IMR-90 (cell line): ENCODE measurements around the gene LRRC2. TPM values are rescaled to one million over a fixed set of nuclear protein-coding genes. Genes with fewer than 3 reads are reported as not detected.

Source experiments
- ATAC-seq: fragments of 200-7000 bp; cut with Tn5 transposase; 2 replicates; pipeline ENCODE4 v1.9.1; 2020; ENCODE audit warnings: low read depth, mild to moderate bottlenecking, moderate library complexity
- BruUV-seq: library from RNA; stranded (reverse); fragments of 400-500 nt; replicated peaks from 2 replicates; lab custom pipeline; 2021; lab: Mats Ljungman, UMichigan
- CTCF ChIA-PET: fragments of 300-600 bp; formaldehyde crosslinking; extraction: SDS; loops from one replicate; lab custom pipeline; 2021; ENCODE audit warnings: antibody characterized with exemption; lab: Yijun Ruan, JAX
- POLR2A ChIA-PET: fragments of 300-600 bp; sonication (Branson Sonifier 250); formaldehyde crosslinking; loops from one replicate; lab custom pipeline; 2022; ENCODE audit warnings: antibody characterized with exemption; ENCODE audit not compliant: unreplicated experiment; lab: Charles Lee
- DNase-seq: peaks from one replicate; pipeline ENCODE4 v3.0.0; 2013
- H2AFZ ChIP-seq: replicated peaks from 2 replicates; pipeline ENCODE3; 2013; ENCODE audit warnings: low read length, mild to moderate bottlenecking; ENCODE audit not compliant: poor library complexity
- H2AK5ac ChIP-seq: 2 replicates; pipeline ENCODE4 v1.6.1; 2013; ENCODE audit warnings: low read depth, low read length, inconsistent platforms
- H2AK9ac ChIP-seq: replicated peaks from 2 replicates; pipeline ENCODE3; 2013; ENCODE audit warnings: mild to moderate bottlenecking, low read depth, low read length, moderate library complexity; ENCODE audit not compliant: poor library complexity
- H2BK120ac ChIP-seq: 2 replicates; pipeline ENCODE4 v1.6.1; 2013; ENCODE audit warnings: low read depth, low read length, inconsistent platforms
- H2BK15ac ChIP-seq: 3 replicates; pipeline ENCODE4 v1.6.1; 2013; ENCODE audit warnings: low read depth, low read length, inconsistent platforms
- H2BK20ac ChIP-seq: 2 replicates; pipeline ENCODE4 v1.6.1; 2013; ENCODE audit warnings: low read depth, mild to moderate bottlenecking, inconsistent platforms, low read length, moderate library complexity
- H2BK5ac ChIP-seq: 2 replicates; pipeline ENCODE4 v1.6.1; 2013; ENCODE audit warnings: mild to moderate bottlenecking, low read depth, low read length, inconsistent platforms; ENCODE audit not compliant: poor library complexity, severe bottlenecking
- H3K14ac ChIP-seq: replicated peaks from 2 replicates; pipeline ENCODE4 v1.6.1; 2013; ENCODE audit warnings: low read depth, low read length, inconsistent platforms
- H3K18ac ChIP-seq: 2 replicates; pipeline ENCODE4 v1.6.1; 2013; ENCODE audit warnings: low read depth, low read length, control low read depth
- H3K23ac ChIP-seq: 2 replicates; pipeline ENCODE4 v1.6.1; 2013; ENCODE audit warnings: low read depth, low read length, inconsistent platforms
- H3K27ac ChIP-seq: 2 replicates; pipeline ENCODE4 v1.5.1; 2013; ENCODE audit warnings: mild to moderate bottlenecking, control low read depth, low read length; ENCODE audit not compliant: insufficient read depth
- H3K27me3 ChIP-seq: 2 replicates; pipeline ENCODE4 v1.6.1; 2013; ENCODE audit warnings: low read length; ENCODE audit not compliant: control insufficient read depth, insufficient read depth
- H3K36me3 ChIP-seq: 2 replicates; pipeline ENCODE4 v1.6.1; 2013; ENCODE audit warnings: low read length, mixed read lengths; ENCODE audit not compliant: control insufficient read depth, insufficient read depth
- H3K4ac ChIP-seq: 2 replicates; pipeline ENCODE4 v1.6.1; 2013; ENCODE audit warnings: low read depth, low read length, inconsistent platforms
- H3K4me1 ChIP-seq: 2 replicates; pipeline ENCODE4 v1.6.1; 2013; ENCODE audit warnings: low read length, mixed read lengths; ENCODE audit not compliant: control insufficient read depth, insufficient read depth
- H3K4me2 ChIP-seq: 2 replicates; pipeline ENCODE4 v1.6.1; 2013; ENCODE audit warnings: low read depth, mild to moderate bottlenecking, control low read depth, low read length, moderate library complexity
- H3K4me3 ChIP-seq: 2 replicates; pipeline ENCODE4 v1.5.1; 2013; ENCODE audit warnings: low read depth, mild to moderate bottlenecking, control low read depth, low read length, moderate library complexity; ENCODE audit not compliant: insufficient read depth
- H3K56ac ChIP-seq: 2 replicates; pipeline ENCODE4 v1.6.1; 2013; ENCODE audit warnings: low read length, inconsistent platforms; ENCODE audit not compliant: insufficient read depth; ENCODE audit errors: extremely low read depth
- H3K79me1 ChIP-seq, 2 experiments: 2 replicates each; pipeline ENCODE4 v1.6.1; 2013; ENCODE audit warnings: low read length in 2 of 2, inconsistent platforms in 1 of 2, low read depth in 1 of 2
- H3K9ac ChIP-seq: 2 replicates; pipeline ENCODE4 v1.6.1; 2013; ENCODE audit warnings: low read depth, low read length, control low read depth
- H3K9me1 ChIP-seq: 2 replicates; pipeline ENCODE4 v1.6.1; 2013; ENCODE audit warnings: low read length, inconsistent platforms; ENCODE audit not compliant: insufficient read depth
- H3K9me3 ChIP-seq: 2 replicates; pipeline ENCODE4 v1.6.1; 2013; ENCODE audit warnings: low read length; ENCODE audit not compliant: control insufficient read depth, insufficient read depth
- H4K20me1 ChIP-seq: 2 replicates; pipeline ENCODE4 v1.6.1; 2013; ENCODE audit warnings: low read length, inconsistent platforms; ENCODE audit not compliant: insufficient read depth
- H4K5ac ChIP-seq: 2 replicates; pipeline ENCODE4 v1.6.1; 2013; ENCODE audit warnings: mild to moderate bottlenecking, low read depth, low read length, control low read depth
- H4K8ac ChIP-seq, 2 experiments: 2 replicates each; pipeline ENCODE4 v1.6.1; 2013; ENCODE audit warnings: low read depth in 2 of 2, low read length in 2 of 2, control low read depth in 1 of 2, inconsistent platforms in 1 of 2
- H4K91ac ChIP-seq: 2 replicates; pipeline ENCODE4 v1.6.1; 2013; ENCODE audit warnings: low read depth, low read length, inconsistent platforms; ENCODE audit not compliant: insufficient read depth
- BHLHE40 ChIP-seq: fragments of 150-350 bp; IDR thresholded peaks from 2 replicates; pipeline ENCODE4 v1.6.1; 2016; ENCODE audit warnings: mild to moderate bottlenecking, low read depth, low read length
- CEBPB ChIP-seq: IDR thresholded peaks from 2 replicates; pipeline ENCODE4 v1.6.1; 2012; ENCODE audit warnings: low read depth, low read length, improper control_type of control experiment
- CHD1 ChIP-seq: IDR thresholded peaks from 2 replicates; pipeline ENCODE4 v1.6.1; 2012; ENCODE audit warnings: low read depth, low read length, improper control_type of control experiment
- CTCF ChIP-seq: conservative IDR thresholded peaks from 2 replicates; pipeline ENCODE4 v1.5.1; 2012; ENCODE audit warnings: mild to moderate bottlenecking, low read depth, low read length, improper control_type of control experiment
- ELK1 ChIP-seq: fragments of 150-350 bp; IDR thresholded peaks from 2 replicates; pipeline ENCODE4 v1.6.1; 2016; ENCODE audit warnings: low read depth, mild to moderate bottlenecking, low read length, moderate library complexity, borderline replicate concordance
- MAFK ChIP-seq: IDR thresholded peaks from 2 replicates; pipeline ENCODE4 v1.6.1; 2012; ENCODE audit warnings: low read depth, low read length, improper control_type of control experiment
- MXI1 ChIP-seq: IDR thresholded peaks from 2 replicates; pipeline ENCODE4 v1.6.1; 2012; ENCODE audit warnings: low read depth, mild to moderate bottlenecking, low read length, moderate library complexity, borderline replicate concordance
- NFE2L2 ChIP-seq: fragments of 150-350 bp; IDR thresholded peaks from 2 replicates; pipeline ENCODE4 v1.6.1; 2016; ENCODE audit warnings: low read depth, mild to moderate bottlenecking, low read length
- POLR2A ChIP-seq: IDR thresholded peaks from 2 replicates; pipeline ENCODE4 v1.6.1; 2012; ENCODE audit warnings: mild to moderate bottlenecking, low read depth, low read length
- RFX5 ChIP-seq: IDR thresholded peaks from 2 replicates; pipeline ENCODE4 v1.8.0; 2012; ENCODE audit warnings: low read depth, mild to moderate bottlenecking, low read length, moderate library complexity
- SMC3 ChIP-seq: fragments of 150-350 bp; IDR thresholded peaks from 2 replicates; pipeline ENCODE4 v1.6.1; 2016; ENCODE audit warnings: low read depth, mild to moderate bottlenecking, antibody characterized with exemption, low read length, moderate library complexity
- USF2 ChIP-seq: fragments of 150-350 bp; IDR thresholded peaks from 2 replicates; pipeline ENCODE4 v1.6.1; 2017; ENCODE audit warnings: mild to moderate bottlenecking, antibody characterized with exemption, low read length, low read depth
- WGBS, 2 experiments: methylation state at CpG; one replicate each; pipeline versions ENCODE4 v1.1.5 to v1.1.7; 2013; ENCODE audit warnings: missing lambda C conversion rate in 2 of 2; ENCODE audit not compliant: insufficient read length in 1 of 2; ENCODE audit errors: extremely low coverage in 2 of 2; 5-methylcytosine and 5-hydroxymethylcytosine counted together
- dilution Hi-C: fragments of 300-500 bp; cut with HindIII; formaldehyde crosslinking; loops from one replicate; pipeline ENCODE4 v1.14.3; 2018; ENCODE audit warnings: low sequenced_read_pairs; ENCODE audit not compliant: unreplicated experiment
- in situ Hi-C: fragments of 300-500 bp; cut with MboI; formaldehyde crosslinking; loops from 3 replicates; pipeline ENCODE4 v1.14.3; 2019; ENCODE audit warnings: low sequenced_read_pairs, inconsistent platforms, mixed read lengths
- intact Hi-C: fragments of 100-400 bp; cut with micrococcal nuclease; formaldehyde crosslinking; loops from 2 replicates; pipeline ENCODE4 v1.10.0; 2022
- polyA plus RNA-seq, 3 experiments: library from polyadenylated mRNA; depleted of rRNA; stranded (reverse); fragments of >200 nt; gene quantifications; 2 replicates each; pipeline ENCODE4 v1.2.3, GENCODE V29; 2012; ENCODE audit warnings: low replicate concordance in 1 of 3
- total RNA-seq: library from RNA; depleted of rRNA; stranded (reverse); fragments of >200 nt; gene quantifications from 2 replicates; pipeline ENCODE4 v1.2.3, GENCODE V29; 2012

The LRRC2 gene
- total and polyA plus RNA-seq, 2 of the 4 experiments (the other 2 are of a cell fraction) = 2.9 to 4.1 TPM

- TF ChIP-seq SMC3 (no peak), POLR2A (no peak)
Observed at GRCh38 chr3:46484911-46485778, 81.0 kb downstream of the LRRC2 start (continued).

- CTCF ChIA-PET = no interaction called here
- in situ Hi-C loops = loop anchor here (25.0 kb wide), 1 partner anchor 403 kb away; the partner anchor contains the start of gene PTH1R
- no TSS peak for BruUV-seq
- TF ChIP-seq MXI1 = no peak
- no peak for TF ChIP-seq MAFK
- TF ChIP-seq ELK1 = no peak
- TF ChIP-seq USF2 = no peak
- TF ChIP-seq RFX5 = no peak
- no peak for TF ChIP-seq CTCF
- no peak for TF ChIP-seq NFE2L2
- TF ChIP-seq BHLHE40 = no peak
- TF ChIP-seq CEBPB = no peak
- no peak for TF ChIP-seq CHD1
Observed at GRCh38 chr3:46484388-46484787, 81.7 kb downstream of the LRRC2 start.

More at GRCh38 chr3:46484388-46484787, 81.7 kb downstream of the LRRC2 start:
- intact Hi-C loops (no loop called here), dilution Hi-C loops (no loop called here)
- Histone ChIP-seq H4K91ac (peak overlapping the region; percentile 49; the same call in 1 of the 2 replicates), H3K14ac (no peak overlapping the region), H3K9ac (no peak overlapping the region), H2BK5ac (no peak overlapping the region), H3K4me3 (no peak overlapping the region), H3K9me3 (no peaks in the 10 kb centered on the region), H2BK15ac (no peak overlapping the region), H4K20me1 (no peaks in the 10 kb centered on the region), H4K8ac (no peak overlapping the region), H3K9me1 (peaks cover 9% of the 10 kb centered on the region), H2BK120ac (peak overlapping the region; percentile 71), H2AFZ (no peak overlapping the region), H3K4me2 (no peak overlapping the region), H3K18ac (no peak overlapping the region), H3K4ac (peak overlapping the region; percentile 16; the same call in 1 of the 2 replicates), H2AK5ac (peak overlapping the region; percentile 49; the same call in 1 of the 2 replicates), H4K5ac (no peak overlapping the region), H3K27me3 (no peaks in the 10 kb centered on the region), H3K56ac (no peak overlapping the region), H3K79me1 (no peaks in the 10 kb centered on the region), H3K27ac (no peak overlapping the region), H3K4me1 (peaks cover 10% of the 10 kb centered on the region), H3K36me3 (no peaks in the 10 kb centered on the region), H2AK9ac (no peak overlapping the region), H2BK20ac (peak overlapping the region; percentile 66; the same call in 1 of the 2 replicates), H3K23ac (no peak overlapping the region)
- POLR2A ChIA-PET = no interaction called here
- ATAC-seq (no peak), DNase-seq (no peak)
- WGBS, 2 experiments = 100% methylated on average over 1 of the region's 1 CpG; no CpG with 5 or more reads in 1 of the 2 experiments
